Glutamatergic neuron (in vitro differentiated cells): ENCODE measurements around the gene LGR5. TPM values are rescaled to one million over a fixed set of nuclear protein-coding genes. Genes with fewer than 3 reads are reported as not detected.
A peak's percentile ranks its signal among the peaks of the same experiment; 100 is the strongest.

Source experiments
- DNase-seq: peaks from one replicate; pipeline ENCODE4 v3.0.0; 2022
- H3K27ac Mint-ChIP-seq: one replicate; pipeline ENCODE4 v1.8.0; 2020; ENCODE audit warnings: mild to moderate bottlenecking, mixed read lengths, inconsistent platforms; ENCODE audit not compliant: unreplicated experiment
- H3K27me3 Mint-ChIP-seq: one replicate; pipeline ENCODE4 v1.8.0; 2020; ENCODE audit warnings: mild to moderate bottlenecking, moderate library complexity, mixed read lengths, inconsistent platforms; ENCODE audit not compliant: unreplicated experiment
- H3K36me3 Mint-ChIP-seq: one replicate; pipeline ENCODE4 v1.8.0; 2020; ENCODE audit warnings: mild to moderate bottlenecking, mixed read lengths, inconsistent platforms; ENCODE audit not compliant: unreplicated experiment
- H3K4me1 Mint-ChIP-seq: one replicate; pipeline ENCODE4 v1.8.0; 2020; ENCODE audit warnings: mild to moderate bottlenecking, low read depth, mixed read lengths, inconsistent platforms; ENCODE audit not compliant: unreplicated experiment
- H3K4me3 Mint-ChIP-seq: one replicate; pipeline ENCODE4 v1.8.0; 2020; ENCODE audit warnings: mild to moderate bottlenecking, mixed read lengths, inconsistent platforms; ENCODE audit not compliant: unreplicated experiment
- H3K9me3 Mint-ChIP-seq: one replicate; pipeline ENCODE4 v1.8.0; 2020; ENCODE audit warnings: mild to moderate bottlenecking, moderate library complexity, mixed read lengths, inconsistent platforms; ENCODE audit not compliant: unreplicated experiment
- CTCF ChIP-seq: fragments of 200-600 bp; sonication (generic); IDR thresholded peaks from one replicate; pipeline ENCODE4 v1.5.0; 2021; ENCODE audit not compliant: partially characterized antibody, unreplicated experiment
- total RNA-seq: library from RNA; stranded (reverse); fragmentation: NEBNext Ultra II Directional; extraction: Animal tissue kit (Norgen Biotek cat#: 25700); gene quantifications from one replicate; pipeline ENCODE4 v1.2.1, GENCODE V29; 2021; ENCODE audit not compliant: unreplicated experiment

LGR5 gene
- total RNA-seq, 1 donor from 2014 or later = 3.1 TPM

DNA sequence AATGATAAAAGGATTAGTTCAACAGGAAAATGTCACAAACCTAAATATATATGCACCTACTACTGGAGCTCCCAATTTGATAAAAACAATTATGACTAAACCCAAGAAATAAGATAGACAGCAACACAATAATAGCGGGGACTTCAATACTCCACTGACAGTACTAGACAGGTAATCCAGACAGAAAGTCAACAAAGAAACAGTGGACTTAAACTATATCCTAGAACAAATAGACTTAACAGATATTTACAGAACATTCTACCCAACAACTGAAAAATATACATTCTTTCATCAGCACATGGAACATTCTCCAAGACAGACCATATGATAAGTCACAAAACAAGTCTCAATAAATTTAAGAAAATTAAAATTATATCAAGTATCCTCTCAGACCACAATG is 28.0 kb upstream of the LGR5 start:
- peaks cover 22% of the 10 kb centered on the region for H3K36me3 Mint-ChIP-seq
- TF ChIP-seq CTCF = no peak

DNA sequence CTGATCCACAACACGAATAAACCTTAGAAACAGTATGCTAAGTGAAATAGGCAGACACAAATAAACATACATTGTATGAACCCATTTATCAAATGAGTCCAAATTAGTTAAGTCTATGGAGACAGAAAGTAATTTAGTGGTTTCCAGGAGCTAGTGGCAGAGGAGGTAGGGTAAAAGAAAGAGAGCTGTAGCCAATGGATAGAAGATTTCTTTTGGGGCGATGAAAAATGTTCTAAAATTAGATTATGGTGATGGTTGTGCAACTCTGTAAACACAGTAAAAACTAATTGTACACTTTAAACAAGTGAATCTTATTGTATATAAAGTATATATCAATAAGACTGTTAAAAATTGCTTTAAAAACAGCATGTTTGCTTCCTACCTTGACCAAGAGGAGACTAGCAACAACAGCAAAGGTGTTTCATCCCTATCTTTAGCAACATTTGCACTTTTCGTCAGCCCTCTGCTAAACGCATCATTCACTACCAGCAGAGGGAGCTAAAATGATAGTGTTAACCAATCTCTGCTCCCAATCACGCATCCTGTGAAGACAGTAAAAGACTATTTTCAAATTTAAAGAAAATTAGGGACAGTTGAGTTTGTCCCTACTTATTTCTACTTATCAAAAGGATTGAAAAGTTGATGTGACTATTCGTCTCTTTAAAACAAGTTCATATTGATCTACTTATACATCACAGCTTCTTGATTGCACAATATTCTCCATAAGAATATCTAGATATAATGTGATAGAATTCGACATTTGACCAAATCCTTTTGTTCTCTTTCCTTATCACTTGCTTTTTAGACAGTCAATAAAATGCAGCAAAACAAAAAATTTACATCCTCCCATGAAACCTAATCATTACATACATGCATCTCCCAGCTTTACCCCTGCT is 24.0 kb upstream of the LGR5 start:
- no peaks in the 10 kb centered on the region for H3K4me1 Mint-ChIP-seq
- no peak overlapping the region for H3K4me3 Mint-ChIP-seq
- no peak for DNase-seq
- H3K27ac Mint-ChIP-seq = no peak overlapping the region
- peaks cover 3% of the 10 kb centered on the region for H3K27me3 Mint-ChIP-seq
- TF ChIP-seq CTCF = peak; percentile 75
- peaks cover 10% of the 10 kb centered on the region for H3K36me3 Mint-ChIP-seq
- peaks cover 5% of the 10 kb centered on the region for H3K9me3 Mint-ChIP-seq

More for the DNA sequence above, 28.0 kb upstream of the LGR5 start:
- Mint-ChIP-seq H3K4me3 (no peak overlapping the region), H3K27me3 (peaks cover 3% of the 10 kb centered on the region), H3K4me1 (no peaks in the 10 kb centered on the region), H3K9me3 (peaks cover 3% of the 10 kb centered on the region), H3K27ac (no peak overlapping the region)
- no peak for DNase-seq

DNA sequence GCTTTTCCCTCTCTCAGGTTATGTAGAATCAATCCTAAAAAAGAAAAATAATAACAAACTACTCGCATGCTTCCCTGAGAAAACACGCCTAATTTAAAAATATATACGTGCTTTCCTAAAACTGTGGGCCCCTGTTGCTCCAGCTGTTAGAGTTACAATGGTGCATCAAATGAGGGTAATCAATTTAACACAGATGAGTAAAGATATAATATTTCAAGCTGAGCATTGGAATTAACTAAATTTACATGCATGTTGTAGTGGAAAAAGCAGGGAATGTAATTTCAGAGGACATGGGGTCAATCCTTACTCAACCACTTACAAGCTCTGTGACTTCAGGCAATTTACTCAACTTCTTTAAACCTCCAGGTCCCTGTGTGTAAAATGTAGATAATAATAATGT is 22.4 kb upstream of the LGR5 start:
- H3K36me3 Mint-ChIP-seq = peaks cover 7% of the 10 kb centered on the region
- peaks cover 5% of the 10 kb centered on the region for H3K9me3 Mint-ChIP-seq
- DNase-seq = no peak
- peaks cover 3% of the 10 kb centered on the region for H3K27me3 Mint-ChIP-seq
- no peak for TF ChIP-seq CTCF
- H3K4me1 Mint-ChIP-seq = no peaks in the 10 kb centered on the region
- H3K4me3 Mint-ChIP-seq = no peak overlapping the region
- H3K27ac Mint-ChIP-seq = no peak overlapping the region

DNA sequence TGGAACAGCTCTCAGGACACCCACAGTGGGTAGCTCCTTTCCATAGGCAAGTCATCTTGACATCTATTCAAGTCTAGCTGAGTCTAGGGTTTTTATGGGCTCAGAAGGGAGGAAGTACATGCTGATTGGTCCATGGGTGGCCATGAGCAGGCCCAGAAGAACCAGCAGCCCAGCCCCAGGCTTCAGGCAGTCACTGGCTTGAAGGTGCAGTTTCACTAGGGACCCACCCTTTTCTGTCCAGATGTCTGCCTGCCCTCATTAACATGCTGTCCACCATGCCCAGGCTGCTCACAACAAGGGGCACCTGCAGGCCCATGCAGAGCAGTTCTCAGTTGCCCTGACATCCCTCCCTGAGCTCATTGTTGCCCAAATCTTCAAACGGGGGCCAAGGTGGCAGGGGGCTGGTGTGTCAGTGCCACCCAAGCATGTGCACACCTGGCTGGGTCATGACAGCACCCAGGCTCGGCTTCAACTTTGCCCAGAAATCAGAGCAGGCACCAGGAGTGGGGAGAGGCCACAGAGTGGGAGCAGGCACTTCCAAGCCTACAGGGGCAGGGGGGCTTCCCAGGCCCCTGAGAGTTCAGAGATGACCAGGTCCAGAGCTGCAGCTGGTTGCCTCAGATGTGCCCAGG is 18.7 kb upstream of the LGR5 start:
- H3K4me1 Mint-ChIP-seq = no peaks in the 10 kb centered on the region
- H3K9me3 Mint-ChIP-seq = peaks cover 5% of the 10 kb centered on the region
- H3K27ac Mint-ChIP-seq = no peak overlapping the region
- no peak for DNase-seq
- H3K27me3 Mint-ChIP-seq = no peaks in the 10 kb centered on the region
- no peaks in the 10 kb centered on the region for H3K36me3 Mint-ChIP-seq
- H3K4me3 Mint-ChIP-seq = no peak overlapping the region
- no peak for TF ChIP-seq CTCF
